Ascending aorta (tissue), 2 donors: ENCODE measurements around the gene MSTN. TPM values are rescaled to one million over a fixed set of nuclear protein-coding genes. Genes with fewer than 3 reads are reported as not detected.

Experiments used
- DNase-seq, 2 donors: peaks; one replicate each; pipeline ENCODE4 v3.0.0-alpha.2; 2019; ENCODE audit warnings: low spot score in 2 of 2
- H3K27ac ChIP-seq, 2 donors: fragments of 200-600 bp; sonication (generic); one replicate each; pipeline ENCODE4 v1.5.1; 2016 to 2017; ENCODE audit warnings: mild to moderate bottlenecking in 1 of 2
- H3K27me3 ChIP-seq: fragments of 200-600 bp; sonication (generic); one replicate; pipeline ENCODE4 v1.5.1; 2017
- H3K36me3 ChIP-seq, 2 donors: fragments of 200-600 bp; sonication (generic); one replicate each; pipeline ENCODE4 v1.5.1; 2016
- H3K4me1 ChIP-seq, 2 donors: fragments of 200-600 bp; sonication (generic); one replicate each; pipeline ENCODE4 v1.5.1; 2016 to 2017; ENCODE audit warnings: mild to moderate bottlenecking in 1 of 2
- H3K4me3 ChIP-seq, 2 donors: fragments of 200-600 bp; sonication (generic); one replicate each; pipeline ENCODE4 v1.5.1; 2016 to 2017; ENCODE audit warnings: mild to moderate bottlenecking in 1 of 2
- H3K9me3 ChIP-seq, 2 donors: fragments of 200-600 bp; sonication (generic); one replicate each; pipeline ENCODE4 v1.5.1; 2016
- intact Hi-C: fragments of 100-400 bp; cut with DNase I; formaldehyde crosslinking; loops from one replicate; pipeline ENCODE4 v1.15.1; 2023
- total RNA-seq: library from RNA; depleted of rRNA; stranded (reverse); fragments of >200 nt; gene quantifications from one replicate; pipeline ENCODE4 v1.1.0, GENCODE V29; 2016
- TF ChIP-seq, protein P1 (sequence below), 3 experiments: fragments of 200-600 bp in 2 of 3; fragments of 450-650 bp in 1 of 3; sonication (generic) in 2 of 3; IDR thresholded peaks; one replicate each; pipeline ENCODE4 v1.5.1; 2016 to 2019; ENCODE audit warnings: antibody characterized with exemption in 3 of 3, mild to moderate bottlenecking in 1 of 3, moderate library complexity in 1 of 3

The MSTN gene
- total RNA-seq, 1 donor from 2014 or later = not detected

DNA sequence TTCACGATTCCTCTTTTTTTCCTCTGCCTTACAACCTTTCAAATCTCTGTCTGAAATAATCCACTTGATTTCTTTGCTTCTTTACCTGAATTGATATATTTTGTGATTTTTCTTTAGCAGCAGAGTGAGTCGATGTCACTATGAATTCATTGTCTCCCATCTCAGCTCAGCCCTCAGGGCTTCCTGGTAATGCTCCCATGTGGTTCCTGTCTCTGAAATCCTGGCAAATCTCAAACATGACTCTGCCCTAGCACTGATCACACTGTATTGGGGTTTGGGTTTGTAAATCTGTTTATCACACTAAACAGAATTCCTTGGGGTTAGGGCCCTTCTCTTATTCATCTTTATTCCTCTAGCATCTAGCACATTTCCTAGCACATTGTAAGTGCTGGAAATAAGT is 43.0 kb upstream of the MSTN start:
- intact Hi-C loops = no loop called here
- no peak overlapping the region for H3K4me3 ChIP-seq
- DNase-seq = no peak
- no peaks in the 10 kb centered on the region for H3K27me3 ChIP-seq
- no peaks in the 10 kb centered on the region for H3K36me3 ChIP-seq
- TF ChIP-seq, protein P1, sequence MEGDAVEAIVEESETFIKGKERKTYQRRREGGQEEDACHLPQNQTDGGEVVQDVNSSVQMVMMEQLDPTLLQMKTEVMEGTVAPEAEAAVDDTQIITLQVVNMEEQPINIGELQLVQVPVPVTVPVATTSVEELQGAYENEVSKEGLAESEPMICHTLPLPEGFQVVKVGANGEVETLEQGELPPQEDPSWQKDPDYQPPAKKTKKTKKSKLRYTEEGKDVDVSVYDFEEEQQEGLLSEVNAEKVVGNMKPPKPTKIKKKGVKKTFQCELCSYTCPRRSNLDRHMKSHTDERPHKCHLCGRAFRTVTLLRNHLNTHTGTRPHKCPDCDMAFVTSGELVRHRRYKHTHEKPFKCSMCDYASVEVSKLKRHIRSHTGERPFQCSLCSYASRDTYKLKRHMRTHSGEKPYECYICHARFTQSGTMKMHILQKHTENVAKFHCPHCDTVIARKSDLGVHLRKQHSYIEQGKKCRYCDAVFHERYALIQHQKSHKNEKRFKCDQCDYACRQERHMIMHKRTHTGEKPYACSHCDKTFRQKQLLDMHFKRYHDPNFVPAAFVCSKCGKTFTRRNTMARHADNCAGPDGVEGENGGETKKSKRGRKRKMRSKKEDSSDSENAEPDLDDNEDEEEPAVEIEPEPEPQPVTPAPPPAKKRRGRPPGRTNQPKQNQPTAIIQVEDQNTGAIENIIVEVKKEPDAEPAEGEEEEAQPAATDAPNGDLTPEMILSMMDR (IDR thresholded peaks at IDR 0.05) = no peak
- no peak overlapping the region for H3K27ac ChIP-seq
- no peaks in the 10 kb centered on the region for H3K4me1 ChIP-seq
- no peaks in the 10 kb centered on the region for H3K9me3 ChIP-seq

DNA sequence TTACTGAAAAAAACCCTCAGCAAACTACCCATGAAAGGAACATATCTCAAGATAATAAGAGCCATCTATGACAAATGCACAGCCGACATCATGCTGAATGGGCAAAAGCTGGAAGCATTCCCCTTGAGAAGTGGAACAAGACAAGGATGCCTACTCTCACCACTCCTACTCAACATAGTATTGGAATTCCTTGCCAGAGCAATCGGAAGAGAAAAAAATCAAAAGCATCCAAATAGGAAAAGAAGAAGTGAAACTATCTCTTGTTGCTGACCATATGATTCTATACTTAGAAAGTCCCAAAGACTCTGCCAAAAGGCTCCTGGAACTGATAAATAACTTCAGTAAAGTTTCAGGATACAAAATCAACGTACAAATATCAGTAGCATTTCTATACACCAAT is 40.6 kb upstream of the MSTN start:
- no peaks in the 10 kb centered on the region for H3K4me1 ChIP-seq
- H3K4me3 ChIP-seq = no peak overlapping the region
- intact Hi-C loops = no loop called here
- DNase-seq = no peak
- no peaks in the 10 kb centered on the region for H3K27me3 ChIP-seq
- TF ChIP-seq, protein P1 (IDR thresholded peaks at IDR 0.05) = no peak
- no peak overlapping the region for H3K27ac ChIP-seq
- H3K36me3 ChIP-seq = no peaks in the 10 kb centered on the region
- H3K9me3 ChIP-seq = no peaks in the 10 kb centered on the region

DNA sequence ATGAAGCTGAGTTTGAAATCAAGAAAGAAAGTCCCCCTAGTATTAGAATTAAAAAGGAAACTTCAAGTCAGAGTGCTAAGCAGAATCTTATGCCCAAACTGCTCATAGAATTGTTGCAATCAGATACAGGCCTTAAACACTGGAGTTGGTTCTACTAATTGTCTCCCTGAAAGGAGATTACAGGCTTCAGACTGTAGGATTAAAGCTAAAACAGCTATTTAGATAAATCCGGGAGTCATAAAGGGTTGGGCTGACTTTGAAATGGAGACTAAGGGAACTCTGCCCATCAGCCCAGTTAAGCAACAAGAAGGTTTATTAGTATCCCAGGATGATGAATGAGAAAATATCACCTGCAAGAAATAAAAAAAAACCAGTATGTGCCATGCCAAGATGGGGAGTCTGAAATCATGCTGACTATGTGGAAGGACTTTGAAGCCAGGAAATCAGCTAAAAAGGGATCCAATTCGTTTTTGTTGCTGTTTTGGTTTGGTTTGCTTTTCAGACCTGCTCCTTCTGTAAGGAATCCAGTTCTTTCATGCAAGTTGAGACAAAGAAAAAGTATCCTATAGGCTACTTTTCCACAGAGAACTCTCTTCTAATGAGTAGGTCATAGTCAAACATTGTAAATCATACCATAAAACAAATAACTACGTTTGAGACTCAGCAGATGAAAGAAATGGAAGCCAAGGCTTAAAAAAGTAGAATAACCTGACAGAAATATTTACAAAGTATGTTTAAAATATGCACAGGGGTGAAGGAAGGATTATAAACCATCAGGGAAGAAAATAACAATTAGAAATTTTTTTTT is 37.6 kb upstream of the MSTN start:
- Histone ChIP-seq H3K27ac (no peak overlapping the region), H3K9me3 (no peaks in the 10 kb centered on the region), H3K36me3 (no peaks in the 10 kb centered on the region), H3K27me3 (no peaks in the 10 kb centered on the region), H3K4me3 (no peak overlapping the region), H3K4me1 (no peaks in the 10 kb centered on the region)
- TF ChIP-seq, protein P1 (IDR thresholded peaks at IDR 0.05) = no peak
- DNase-seq = no peak
- intact Hi-C loops = no loop called here

DNA sequence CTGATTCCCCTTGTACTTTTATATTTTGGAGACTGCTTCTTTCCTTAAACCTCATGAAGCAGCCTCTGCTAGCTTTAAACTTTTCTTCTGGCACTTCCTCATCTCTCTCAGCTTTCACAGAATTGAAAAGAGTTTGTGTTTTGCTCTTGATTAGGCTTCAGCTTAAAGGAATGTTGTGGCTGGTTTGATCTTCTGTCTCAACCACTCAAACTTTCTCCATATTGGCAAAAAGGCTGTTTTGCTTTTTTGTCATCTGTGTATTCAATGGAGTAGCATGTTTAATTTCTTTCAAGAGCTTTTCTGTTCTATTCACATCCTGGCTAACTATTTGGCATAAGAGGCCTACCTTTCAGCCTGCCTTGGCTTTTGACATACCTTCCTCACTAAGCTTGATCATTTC is 36.3 kb upstream of the MSTN start:
- DNase-seq = no peak
- H3K27ac ChIP-seq = no peak overlapping the region
- H3K36me3 ChIP-seq = no peaks in the 10 kb centered on the region
- no peaks in the 10 kb centered on the region for H3K4me1 ChIP-seq
- no peaks in the 10 kb centered on the region for H3K9me3 ChIP-seq
- TF ChIP-seq, protein P1 (IDR thresholded peaks at IDR 0.05) = no peak
- H3K27me3 ChIP-seq = no peaks in the 10 kb centered on the region
- intact Hi-C loops = no loop called here
- no peak overlapping the region for H3K4me3 ChIP-seq

DNA sequence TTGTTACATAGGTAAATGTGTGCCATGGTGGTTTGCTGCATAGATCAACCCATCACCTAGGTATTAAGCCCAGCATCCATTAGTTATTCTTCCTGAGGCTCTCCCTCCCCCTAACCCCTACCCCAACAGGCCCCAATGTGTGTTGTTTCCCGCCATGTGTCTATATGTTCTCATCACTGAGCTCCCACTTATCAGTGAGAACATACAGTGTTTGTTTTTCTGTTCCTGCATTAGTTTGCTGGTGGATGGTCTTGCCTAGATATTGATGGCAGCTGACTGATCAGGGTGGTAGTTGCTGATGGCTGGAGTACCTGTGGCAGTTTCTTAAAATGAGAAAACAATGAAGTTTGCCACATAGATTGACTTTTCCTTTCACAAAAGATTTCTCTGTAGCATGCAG is 34.6 kb upstream of the MSTN start:
- intact Hi-C loops = no loop called here
- DNase-seq = no peak

More for the DNA sequence above, 34.6 kb upstream of the MSTN start:
- Histone ChIP-seq H3K9me3 (no peaks in the 10 kb centered on the region), H3K27ac (no peak overlapping the region), H3K27me3 (no peaks in the 10 kb centered on the region), H3K36me3 (no peaks in the 10 kb centered on the region), H3K4me3 (no peak overlapping the region), H3K4me1 (no peaks in the 10 kb centered on the region)
- TF ChIP-seq, protein P1 (IDR thresholded peaks at IDR 0.05) = no peak
